Activated gamma-delta T cell treated with anti-CD3 and anti-CD28 coated beads, Interleukin-2, amount 50 U/mL, for 16 hours (primary cell): ENCODE data around the gene NEURL3.

ENCODE experiments used
- DNase-seq: peaks from one replicate; pipeline ENCODE4 v3.0.0-alpha.2; 2020; ENCODE audit warnings: low read depth

The NEURL3 gene

DNA sequence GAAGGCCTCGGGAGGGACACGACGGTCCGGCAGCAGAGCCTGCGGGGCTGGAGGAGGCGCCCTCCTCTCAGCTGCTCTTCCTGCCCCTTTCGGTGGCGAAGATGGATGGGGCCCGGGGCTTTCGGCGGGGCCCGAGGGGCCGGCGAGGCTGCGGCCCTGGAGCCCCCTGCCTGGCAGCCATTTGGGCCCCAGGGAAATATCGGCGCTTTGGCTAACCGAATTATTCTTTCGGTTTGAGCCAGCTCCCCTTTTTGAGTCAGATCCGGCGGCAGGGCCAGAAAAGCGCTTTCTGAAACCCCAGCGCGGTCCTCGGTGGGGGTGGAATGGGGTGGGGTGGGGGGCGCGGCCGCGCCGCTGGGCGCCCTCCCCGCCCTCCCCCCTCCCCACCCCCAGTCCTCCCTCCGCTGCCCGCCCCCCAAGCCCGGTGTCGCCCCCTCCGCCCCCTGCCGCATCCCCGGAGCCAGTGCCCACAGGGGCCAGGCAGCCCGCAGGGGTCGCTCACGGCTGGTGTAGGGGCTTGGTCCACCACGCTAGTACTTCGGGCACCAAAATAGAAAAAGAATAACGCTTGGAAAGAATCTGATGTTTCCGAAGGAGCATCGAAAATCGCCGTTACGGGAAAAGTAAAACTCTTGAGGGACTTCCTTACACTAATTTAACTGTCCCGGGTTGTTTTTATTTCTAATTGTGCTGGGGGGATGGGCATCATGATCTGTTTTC, 22.3 kb upstream of the NEURL3 start:
- peak; percentile 44 for DNase-seq

DNA sequence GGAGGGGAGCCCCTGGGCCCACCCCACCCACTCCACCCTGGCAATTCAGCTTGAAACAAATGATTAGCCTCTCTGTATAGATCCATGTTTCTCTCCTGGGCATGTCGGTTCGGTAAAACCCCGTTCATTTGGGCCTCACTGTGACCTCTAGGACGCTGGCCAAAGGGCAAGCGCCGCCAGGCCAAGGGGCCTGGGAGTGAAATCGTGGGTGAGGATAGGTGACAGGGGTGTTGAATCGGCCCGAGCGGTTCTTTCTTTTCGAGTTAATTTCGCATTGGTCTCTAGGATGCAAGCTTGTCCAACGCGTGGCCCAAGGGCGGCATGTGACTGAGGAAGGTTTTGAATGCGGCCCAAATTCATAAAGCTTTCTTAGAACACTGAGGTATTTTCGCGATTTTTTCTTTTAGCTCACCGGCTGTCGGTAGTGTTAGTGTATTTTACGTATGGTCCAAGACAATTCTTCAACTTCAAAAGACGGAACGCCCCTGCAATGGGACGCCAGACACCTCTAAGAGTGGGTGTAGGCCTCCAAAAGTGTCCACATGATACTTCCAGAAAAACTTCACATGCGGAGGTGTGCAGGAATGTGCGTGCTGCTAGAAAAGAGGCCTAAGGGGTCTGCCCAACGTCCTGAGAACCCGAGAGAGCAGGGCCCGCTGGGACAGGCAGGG, 21.6 kb upstream of the NEURL3 start:
- no peak for DNase-seq

DNA sequence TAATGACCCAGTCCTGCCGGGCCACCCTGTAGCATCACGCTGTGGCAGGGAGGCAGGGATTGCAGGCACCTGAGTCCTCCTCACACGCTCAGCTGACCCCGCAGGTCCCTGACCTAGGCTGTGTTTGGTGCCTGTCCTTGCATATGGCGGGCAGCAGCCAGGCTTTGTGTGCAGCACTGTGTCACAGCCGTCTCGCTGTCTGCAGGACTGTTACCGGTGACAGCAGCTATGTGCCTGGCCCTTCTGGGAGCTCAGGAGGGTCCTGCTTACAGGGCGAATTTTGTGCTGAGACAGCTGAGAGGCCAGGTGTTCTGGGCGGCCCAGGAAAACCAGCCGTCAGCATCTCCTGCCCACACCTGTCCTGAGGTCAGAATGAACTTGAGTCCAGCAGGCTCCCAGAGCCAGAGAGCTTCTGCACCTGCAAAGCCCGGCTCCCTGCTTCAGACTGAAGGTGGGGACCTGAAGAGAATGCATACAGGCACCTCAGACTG, 21.0 kb upstream of the NEURL3 start:
- DNase-seq: no peak

DNA sequence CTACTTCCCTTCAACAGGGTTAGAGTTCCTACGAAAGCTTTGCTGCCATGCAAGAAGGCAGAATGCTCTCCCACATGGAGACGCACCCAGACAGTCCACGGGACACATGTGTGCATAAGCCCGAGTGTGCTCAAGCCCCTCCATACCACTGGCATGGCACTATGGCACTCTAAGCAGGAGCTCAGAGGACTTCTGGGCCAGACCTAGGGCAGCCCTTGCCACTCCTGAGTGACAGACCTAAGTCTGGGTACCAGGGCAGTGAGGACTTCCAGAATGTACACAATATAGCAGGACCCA, 20.0 kb upstream of the NEURL3 start:
- DNase-seq: no peak

DNA sequence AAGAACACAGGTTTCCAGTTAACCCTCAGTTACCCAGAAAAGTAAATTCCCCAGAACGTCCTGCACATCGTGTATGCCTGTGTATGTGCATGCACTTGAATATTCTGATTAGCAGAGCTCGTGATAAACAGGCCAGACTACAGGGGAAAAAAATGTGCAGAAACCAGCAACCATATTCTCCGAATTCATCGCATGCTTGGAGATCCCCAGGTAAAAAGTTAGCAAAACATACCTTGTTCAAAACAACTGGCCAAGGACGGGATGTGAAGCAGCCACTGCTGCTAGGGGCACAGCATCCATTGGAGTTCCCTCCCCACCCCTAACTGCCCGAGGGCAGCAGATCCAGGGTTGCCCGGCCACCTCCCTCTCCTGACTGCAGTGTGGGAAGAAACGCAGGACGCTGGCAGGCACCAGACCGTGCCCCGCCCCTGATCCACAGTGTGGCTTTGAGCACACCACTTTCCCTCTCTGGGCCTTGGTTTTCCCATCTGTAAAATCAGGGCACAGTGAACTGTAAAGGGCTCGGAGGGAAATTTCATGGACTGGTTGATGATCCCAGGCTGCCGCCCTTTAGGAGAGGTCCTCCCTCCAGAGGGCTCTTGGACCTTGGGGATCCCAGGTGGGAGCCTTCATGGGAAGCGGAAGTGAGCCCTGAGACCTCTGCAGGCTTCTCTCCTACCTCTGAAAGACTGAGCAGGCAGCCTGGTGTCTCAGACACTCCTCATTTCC, 19.5 kb upstream of the NEURL3 start:
- DNase-seq: no peak

DNA sequence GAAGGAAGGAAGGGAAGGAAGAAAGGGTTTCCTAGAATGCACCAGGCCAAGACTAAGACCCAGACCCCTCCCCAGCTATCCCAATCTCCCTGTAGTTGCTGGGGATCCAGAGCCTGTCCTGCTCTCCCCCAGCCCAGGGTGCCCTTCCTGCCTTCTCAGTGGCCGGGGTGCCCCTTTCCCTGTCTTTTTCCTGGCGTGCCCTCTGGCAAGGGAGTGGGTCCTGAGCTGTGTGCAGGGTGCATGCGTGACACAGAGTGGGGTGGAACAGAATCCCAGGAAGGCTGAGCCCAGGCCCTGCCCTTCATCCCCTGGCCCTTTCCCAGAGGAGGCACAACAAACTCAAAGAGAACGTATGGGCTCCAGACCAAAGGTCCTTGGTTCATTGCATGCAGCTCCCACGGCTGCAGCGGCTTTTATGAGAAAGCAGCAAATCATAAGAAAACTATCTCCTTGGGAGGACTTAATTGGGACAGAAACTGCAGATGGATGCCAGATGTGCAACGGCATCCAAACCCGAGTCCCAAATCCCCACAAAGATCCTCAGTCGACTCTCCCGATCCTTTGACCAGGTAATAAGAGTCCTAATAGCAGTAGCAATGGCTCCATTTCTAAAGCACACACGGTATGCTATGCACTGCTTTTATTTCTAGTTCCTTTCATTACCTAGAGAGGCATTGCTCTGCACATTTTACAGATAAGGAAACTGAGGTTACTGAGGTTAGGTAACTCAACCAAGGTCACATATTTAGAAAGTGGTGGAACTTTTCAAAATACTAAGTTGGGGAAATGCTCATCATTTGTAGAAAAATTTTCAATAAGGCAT, 18.7 kb upstream of the NEURL3 start:
- DNase-seq: no peak

DNA sequence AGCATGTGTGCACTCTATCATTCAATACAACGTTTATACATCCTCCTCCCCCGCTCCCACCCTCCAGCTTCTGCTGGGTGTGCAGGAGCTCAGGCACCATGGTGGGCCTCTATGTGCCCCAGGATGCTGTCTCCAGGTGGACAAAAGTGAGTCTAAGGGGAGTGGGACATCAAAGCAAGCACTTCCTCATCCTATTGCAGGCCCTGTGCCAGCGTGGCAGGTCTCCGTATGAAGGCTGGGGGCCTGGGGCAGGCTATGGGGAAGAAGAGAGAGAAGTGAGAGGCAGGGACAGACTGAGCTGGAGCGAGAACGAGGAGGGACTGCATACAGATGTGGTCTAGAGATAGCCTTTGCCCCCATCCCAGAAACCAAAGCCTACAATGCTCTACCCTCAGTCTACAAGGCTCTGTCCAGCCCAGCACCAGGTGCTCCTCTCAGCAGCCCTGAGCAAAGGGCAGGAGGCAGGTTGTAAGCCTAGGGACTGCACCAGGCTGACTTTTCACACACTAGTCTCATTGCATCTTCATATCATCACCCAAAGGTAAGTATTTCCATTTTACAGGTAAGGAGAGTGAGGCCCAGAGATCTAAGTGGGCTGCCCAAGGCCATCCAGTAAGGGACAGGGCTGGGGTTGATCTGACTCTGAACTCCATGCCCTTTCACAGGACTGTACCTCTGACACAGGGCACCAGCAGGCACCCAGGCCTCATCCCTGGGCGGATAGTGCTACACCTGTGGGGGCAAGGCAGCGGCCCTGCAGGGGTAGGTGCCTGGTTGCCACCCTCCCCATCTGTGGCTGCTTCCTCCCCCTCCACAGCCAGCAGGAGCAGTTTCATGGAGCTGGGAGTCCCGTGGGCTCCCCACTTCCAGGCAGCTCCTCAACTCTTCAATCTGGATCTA, 17.4 kb upstream of the NEURL3 start:
- DNase-seq: no peak

DNA sequence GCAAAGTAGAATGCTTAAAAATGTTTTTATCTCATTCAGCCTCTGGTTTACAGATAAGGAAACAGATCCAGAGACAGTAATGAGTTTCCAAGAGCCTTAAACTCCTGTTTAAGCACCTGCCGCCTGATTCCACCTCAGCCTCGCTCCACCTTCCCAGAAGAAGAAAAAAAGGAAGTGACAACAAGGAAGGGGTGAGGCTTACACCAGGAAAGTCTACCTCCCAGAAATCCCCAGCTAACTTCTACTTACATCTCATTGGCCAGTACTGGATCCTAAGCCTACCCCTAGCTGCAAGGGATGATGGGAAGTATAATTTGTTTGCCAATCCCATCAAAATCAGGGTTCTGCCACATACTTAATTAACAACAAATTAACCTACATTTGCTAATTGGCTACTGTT, 16.1 kb upstream of the NEURL3 start:
- DNase-seq: no peak

DNA sequence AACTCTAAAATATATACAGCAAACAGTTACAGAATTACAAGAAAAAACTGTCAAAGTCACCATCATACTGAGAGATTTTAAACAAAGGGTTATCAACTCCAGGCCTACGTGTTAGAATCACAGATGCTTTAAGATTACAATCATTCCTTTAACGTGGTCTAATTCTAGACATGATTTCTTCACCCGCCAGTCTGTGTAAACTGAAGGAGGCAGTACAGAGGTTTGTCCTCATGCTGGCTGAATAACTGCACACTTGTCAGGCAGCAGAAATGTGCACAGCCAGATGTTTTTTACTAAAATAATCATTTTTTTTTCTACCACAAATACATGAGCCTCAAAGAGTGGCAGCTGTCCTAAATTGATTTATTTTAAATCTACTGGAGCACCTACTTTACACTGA, 15.5 kb upstream of the NEURL3 start:
- DNase-seq: no peak

DNA sequence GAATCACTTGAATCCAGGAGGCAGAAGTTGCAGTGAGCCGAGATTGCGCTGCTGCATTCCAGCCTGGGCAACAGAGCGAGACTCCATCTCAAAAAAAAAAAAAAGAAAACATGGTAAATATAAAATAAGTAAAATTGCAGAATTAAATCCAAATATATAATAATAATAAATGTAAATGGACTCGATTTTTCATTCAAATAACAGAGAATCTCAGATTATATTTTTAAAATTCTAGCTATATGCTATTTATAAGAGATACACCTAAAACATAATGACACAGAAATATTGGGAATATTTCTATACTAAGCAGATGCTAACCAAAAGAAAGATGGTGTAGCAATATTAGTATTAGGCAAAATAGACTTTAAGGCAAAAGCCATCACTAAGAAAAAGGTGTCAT, 15.1 kb upstream of the NEURL3 start:
- no peak for DNase-seq

DNA sequence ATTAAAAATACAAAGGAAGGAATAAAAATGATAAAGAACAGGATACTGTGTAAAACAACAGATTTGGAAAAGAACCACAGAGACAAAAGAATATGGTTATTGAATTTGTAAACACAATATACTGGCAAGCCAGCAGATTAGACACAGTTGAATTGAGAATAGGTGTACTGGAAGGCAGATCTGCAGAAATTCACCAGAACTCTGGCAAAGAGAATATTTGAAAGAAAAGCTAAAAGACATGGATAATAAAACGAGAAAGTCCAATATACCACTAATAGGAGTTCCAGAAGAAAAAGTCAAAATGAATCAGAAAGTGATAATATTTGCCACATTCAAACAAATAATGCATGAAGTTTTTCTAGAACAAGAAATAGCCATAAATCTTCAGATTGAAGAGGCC, 11.9 kb upstream of the NEURL3 start:
- no peak for DNase-seq

DNA sequence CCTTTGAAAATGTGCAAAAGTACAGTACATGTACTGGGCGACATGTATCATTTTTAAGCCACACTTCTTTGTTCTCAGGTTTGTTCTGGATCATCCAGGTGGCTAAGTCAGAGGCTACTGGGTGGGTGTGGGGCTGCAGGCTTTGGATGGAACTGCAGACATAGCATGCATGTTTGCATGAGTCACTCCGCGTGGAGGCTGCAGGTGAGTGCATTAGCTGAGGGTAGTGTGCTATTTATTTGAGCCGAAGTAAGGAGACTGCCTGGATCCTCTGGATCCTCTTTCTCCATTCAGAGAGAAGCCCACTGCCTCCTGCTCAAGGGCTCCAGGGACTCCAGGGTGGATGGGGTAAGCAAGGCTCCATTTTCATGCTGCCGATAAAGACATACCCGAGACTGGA, 9.4 kb upstream of the NEURL3 start:
- no peak for DNase-seq

DNA sequence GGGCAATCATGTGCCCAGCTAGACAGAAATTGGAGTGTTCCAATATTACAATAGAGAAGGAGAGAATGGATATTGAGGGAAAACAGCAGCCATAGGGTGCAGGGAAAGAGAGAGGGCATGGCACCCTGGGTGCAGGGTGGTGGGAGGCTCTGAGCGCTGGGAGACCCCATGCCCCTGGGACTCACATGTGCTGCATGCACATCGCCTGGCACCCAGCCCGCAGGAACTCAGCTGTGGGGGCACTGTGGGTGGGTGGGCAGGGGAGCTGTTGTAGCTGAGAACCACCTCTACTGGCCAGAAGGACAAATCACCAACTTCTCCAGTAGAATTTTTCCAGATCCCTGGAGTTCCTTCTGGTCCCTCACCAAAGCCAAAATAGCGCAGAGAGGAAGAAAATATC, 7.2 kb upstream of the NEURL3 start:
- DNase-seq: no peak

DNA sequence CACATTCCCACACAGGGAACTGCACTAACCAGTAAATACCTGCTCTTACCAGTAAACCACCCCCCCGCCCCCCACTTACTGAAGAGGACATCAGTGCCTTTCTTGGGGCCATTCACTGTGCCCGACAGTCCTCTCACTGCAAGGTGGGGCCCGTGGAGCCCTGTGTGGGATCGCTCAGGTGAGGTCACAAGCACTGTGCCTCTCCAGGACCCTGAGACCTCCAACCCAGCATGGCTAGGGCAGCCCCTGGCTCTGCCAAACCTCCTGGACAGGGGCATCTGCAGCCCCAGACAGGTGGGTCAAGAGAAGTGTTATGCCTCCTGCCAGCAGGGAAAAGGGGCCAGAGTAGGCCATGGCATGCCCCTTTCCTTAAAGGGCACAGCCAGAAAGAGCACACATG, 6.7 kb upstream of the NEURL3 start:
- DNase-seq: no peak

DNA sequence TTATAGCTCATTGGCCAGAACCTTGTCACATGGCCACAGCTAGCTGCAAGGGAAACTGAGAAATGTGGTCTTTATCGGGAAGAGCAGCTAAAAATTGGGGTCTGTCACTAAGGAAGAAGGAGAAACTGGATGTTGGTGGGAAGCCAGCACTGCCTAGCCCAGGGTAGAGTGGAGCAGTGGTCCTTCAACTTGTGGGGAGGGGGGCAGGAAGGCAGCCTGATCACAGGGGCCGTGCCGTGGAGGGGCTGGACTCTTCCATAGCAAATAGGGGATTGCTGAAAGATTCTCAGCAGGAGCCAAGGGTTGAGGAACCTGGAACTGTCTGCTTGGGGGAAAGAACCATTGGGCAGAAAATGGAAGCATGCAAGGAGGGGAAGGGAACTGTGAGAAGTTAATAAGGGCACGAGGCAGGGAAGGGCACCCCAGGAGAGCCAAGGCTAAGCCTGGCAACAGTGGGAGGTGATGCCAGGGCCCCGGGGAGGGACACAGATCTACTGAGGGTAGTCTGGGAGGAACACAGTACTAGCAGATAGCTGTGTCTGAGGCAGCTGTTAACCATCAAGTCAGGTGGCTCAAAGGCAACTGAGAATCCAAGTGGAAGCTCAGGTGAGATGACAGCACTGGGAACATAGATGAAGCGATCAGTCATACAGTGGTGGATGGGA, 5.9 kb upstream of the NEURL3 start:
- no peak for DNase-seq

DNA sequence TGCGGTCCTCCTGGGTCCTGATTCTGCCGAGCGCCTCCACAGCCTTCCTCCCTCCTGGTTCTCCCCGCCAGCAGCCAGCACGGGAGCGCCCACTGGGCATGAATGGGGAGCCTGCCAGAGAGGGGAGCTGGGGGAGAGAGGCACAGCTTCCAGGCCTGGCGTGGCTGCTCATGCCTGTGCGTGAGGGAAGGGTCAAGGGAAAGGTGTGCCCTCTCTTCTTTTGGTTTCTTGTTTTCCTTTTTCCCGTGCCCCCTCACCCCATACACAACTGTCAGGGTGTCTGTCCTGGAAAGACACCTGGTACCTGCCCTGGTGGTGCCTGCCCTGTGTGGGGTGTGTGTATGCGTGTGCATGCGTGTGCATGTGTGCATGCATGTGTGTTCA, 4.7 kb upstream of the NEURL3 start:
- DNase-seq: no peak

DNA sequence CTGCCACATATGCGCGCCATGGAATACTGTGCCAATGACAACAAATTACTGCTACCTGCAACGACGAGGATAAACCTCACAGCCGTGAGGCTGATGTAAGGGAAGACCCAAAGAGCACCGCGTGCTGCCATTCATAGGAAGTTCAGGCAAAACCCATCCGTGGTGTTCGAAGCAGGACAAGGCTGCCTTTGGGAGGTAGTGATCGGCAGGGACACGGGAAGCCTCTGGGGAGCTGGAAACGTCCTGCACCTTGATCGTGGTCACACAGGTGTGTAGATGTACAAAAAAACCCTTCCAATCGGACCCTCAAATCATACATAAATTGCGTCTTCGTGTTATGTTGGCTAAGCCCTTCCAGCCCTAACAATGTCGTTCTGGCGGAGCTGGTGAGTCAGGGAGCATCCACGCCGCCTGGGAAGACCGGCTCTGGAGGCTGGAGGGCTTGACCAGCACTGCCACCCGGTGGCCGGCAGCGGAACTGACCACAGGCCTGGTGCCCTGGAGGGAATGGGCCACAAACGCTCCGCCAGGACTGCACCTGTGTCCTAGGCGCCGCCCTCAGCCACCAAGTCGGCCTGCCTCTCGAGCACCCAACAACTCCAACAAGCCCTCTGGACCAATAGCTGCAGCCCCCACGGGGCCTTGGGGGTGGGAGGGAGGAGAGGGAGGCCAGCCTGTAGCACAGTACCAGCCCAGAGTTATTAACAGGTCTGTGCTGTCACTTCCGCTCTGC, 4.1 kb upstream of the NEURL3 start:
- peak; percentile 31 for DNase-seq

DNA sequence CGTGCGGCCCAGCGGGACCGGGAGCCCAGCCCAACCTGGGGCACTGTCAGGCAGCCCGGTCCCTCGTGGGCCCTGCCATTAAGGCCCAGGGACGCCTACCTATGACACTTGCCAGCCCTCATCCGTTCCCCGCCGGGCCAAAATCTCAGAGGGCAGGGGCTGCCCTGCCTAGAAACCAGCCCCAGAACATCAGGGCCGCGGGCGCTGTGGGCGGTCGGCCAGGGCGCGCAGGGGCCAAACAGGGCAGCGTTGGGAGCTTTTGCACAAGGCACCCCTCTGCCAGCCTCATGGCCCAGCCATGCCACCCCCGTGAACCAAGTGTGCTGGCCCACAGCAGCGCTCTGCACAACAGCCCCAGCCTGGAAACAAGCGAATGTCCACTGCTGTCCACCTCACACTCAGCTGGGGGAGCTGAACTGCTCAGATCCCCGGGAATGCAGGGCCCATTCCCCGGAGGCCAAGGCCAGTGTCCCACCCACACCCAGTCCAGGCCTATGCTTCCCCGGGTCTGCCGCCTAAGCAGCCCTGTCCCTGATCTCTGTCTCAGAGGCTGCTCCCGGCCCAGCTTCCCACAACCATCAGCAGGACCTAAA, 3.5 kb upstream of the NEURL3 start:
- no peak for DNase-seq

DNA sequence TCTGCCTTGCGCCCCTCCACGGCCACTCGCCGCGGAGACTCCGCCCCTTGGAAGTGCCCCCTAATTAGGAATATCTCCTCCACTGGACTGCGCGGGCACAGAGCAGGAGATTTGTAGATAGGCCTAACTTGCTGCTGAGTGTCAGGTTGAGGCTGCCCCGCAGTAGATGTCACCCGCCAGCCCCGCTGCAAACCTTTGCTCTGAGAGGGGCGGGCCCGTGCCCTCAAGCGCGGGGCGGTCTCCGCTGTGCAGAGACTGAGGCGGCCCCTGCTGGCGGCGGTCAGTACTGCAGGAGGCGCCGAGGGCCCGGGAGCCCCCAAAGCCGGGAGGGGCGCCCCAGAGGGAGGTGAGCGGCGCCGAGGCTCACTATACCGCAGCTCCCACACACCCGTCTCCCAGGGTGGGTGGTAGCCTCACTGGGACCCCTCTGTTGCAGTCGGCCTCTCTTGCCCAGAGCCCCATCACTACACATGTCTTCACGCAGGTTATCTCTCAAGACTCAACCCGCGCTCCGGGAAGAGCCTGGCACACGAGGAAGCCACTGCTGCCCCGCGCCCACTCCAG, 2.9 kb upstream of the NEURL3 start:
- peak; percentile 85 for DNase-seq

DNA sequence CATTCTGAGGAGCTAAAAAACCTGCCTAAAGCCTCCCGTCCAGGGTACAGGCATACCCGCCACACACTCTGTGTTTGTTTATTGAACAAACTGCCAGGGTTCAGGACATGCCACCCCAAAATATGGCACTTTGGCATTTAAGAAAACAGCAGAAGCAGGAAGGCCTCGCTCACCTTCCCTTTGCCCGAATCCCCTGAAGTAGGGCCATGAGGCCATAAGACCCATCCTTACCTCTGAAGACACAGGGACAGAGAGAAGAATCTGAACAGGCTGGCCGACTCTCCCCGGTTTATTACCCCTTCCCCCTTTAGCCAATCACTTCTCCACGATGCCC, 1.7 kb upstream of the NEURL3 start:
- DNase-seq: no peak
